GM21390 (cell line): ENCODE data around the gene VPS11.
A peak's percentile ranks its signal among the peaks of the same experiment; 100 is the strongest.
"Not testable (repeated sequence)": the region's sequence is repeated elsewhere in the genome, so short reads cannot be mapped to it uniquely, and the experiment has no call there.

Experiments used
- ATAC-seq: cut with Tn5 transposase; IDR thresholded peaks from one replicate; pipeline ENCODE4 v1.9.1; 2021; ENCODE audit not compliant: unreplicated experiment

The VPS11 gene

GRCh38 chr11:119034813-119035212 lies 32.8 kb upstream of the VPS11 start:
- ATAC-seq: no peak

GRCh38 chr11:119038884-119039283 lies 28.7 kb upstream of the VPS11 start:
- ATAC-seq: no peak

GRCh38 chr11:119039471-119039870 lies 28.1 kb upstream of the VPS11 start:
- not testable (repeated sequence) for ATAC-seq

GRCh38 chr11:119041821-119042514 lies 25.6 kb upstream of the VPS11 start:
- no peak for ATAC-seq

GRCh38 chr11:119042927-119043326 lies 24.7 kb upstream of the VPS11 start:
- ATAC-seq: no peak

GRCh38 chr11:119044708-119045107 lies 22.9 kb upstream of the VPS11 start:
- no peak for ATAC-seq

- ATAC-seq: no peak
Observed at GRCh38 chr11:119046489-119046888, 21.1 kb upstream of the VPS11 start.

GRCh38 chr11:119047205-119047604 lies 20.4 kb upstream of the VPS11 start:
- ATAC-seq: no peak

GRCh38 chr11:119048644-119049043 lies 19.0 kb upstream of the VPS11 start:
- ATAC-seq: no peak

GRCh38 chr11:119049081-119049480 lies 18.5 kb upstream of the VPS11 start:
- ATAC-seq: no peak

GRCh38 chr11:119051440-119052162 lies 16.0 kb upstream of the VPS11 start:
- no peak for ATAC-seq

GRCh38 chr11:119052163-119052814 lies 15.3 kb upstream of the VPS11 start:
- no peak for ATAC-seq

- ATAC-seq: no peak
Observed at GRCh38 chr11:119054418-119054817, 13.2 kb upstream of the VPS11 start.

GRCh38 chr11:119055901-119056300 lies 11.7 kb upstream of the VPS11 start:
- no peak for ATAC-seq

- peak; percentile 1 for ATAC-seq
Observed at GRCh38 chr11:119056421-119056999, 11.1 kb upstream of the VPS11 start.

- peak; percentile 94 for ATAC-seq
Observed at GRCh38 chr11:119057000-119057769, 10.4 kb upstream of the VPS11 start, which contains the start of gene HYOU1. TSS of gene HYOU1 (minus strand) at chr11:119057205. CDS start at chr11:119056160, 1,045 bp downstream.

- not testable (repeated sequence) for ATAC-seq
Observed at GRCh38 chr11:119059128-119059527, 8.5 kb upstream of the VPS11 start.

- ATAC-seq: no peak
Observed at GRCh38 chr11:119061256-119061655, 6.4 kb upstream of the VPS11 start.

- no peak for ATAC-seq
Observed at GRCh38 chr11:119062779-119063178, 4.8 kb upstream of the VPS11 start.

GRCh38 chr11:119065369-119065768 lies 2.2 kb upstream of the VPS11 start:
- ATAC-seq: no peak

- no peak for ATAC-seq
Observed at GRCh38 chr11:119077839-119078238, 10.2 kb downstream of the VPS11 start.
